ENCODE results near the gene TMX3.
A peak's percentile ranks its signal among the peaks of the same experiment; 100 is the strongest.

TMX3 gene

GRCh38 chr18:68740966-68741365 lies 26.1 kb upstream of the TMX3 start:
- TF ChIP-seq, protein P1, sequence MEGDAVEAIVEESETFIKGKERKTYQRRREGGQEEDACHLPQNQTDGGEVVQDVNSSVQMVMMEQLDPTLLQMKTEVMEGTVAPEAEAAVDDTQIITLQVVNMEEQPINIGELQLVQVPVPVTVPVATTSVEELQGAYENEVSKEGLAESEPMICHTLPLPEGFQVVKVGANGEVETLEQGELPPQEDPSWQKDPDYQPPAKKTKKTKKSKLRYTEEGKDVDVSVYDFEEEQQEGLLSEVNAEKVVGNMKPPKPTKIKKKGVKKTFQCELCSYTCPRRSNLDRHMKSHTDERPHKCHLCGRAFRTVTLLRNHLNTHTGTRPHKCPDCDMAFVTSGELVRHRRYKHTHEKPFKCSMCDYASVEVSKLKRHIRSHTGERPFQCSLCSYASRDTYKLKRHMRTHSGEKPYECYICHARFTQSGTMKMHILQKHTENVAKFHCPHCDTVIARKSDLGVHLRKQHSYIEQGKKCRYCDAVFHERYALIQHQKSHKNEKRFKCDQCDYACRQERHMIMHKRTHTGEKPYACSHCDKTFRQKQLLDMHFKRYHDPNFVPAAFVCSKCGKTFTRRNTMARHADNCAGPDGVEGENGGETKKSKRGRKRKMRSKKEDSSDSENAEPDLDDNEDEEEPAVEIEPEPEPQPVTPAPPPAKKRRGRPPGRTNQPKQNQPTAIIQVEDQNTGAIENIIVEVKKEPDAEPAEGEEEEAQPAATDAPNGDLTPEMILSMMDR (IDR thresholded peaks at IDR 0.05; ENCODE audit: extremely low read depth, insufficient read depth, missing control alignments): no peak
- no peak for DNase-seq (ENCODE audit: low spot score)
- in situ Hi-C loops (cut with MboI; ENCODE audit: low pct_unique_long_range_greater_than_20kb, low sequenced_read_pairs, unreplicated experiment): no loop called here

- TF ChIP-seq, protein P1 (IDR thresholded peaks at IDR 0.05; ENCODE audit: extremely low read depth, insufficient read depth, missing control alignments): no peak
- DNase-seq (ENCODE audit: low spot score): no peak
- in situ Hi-C loops (cut with MboI; ENCODE audit: low pct_unique_long_range_greater_than_20kb, low sequenced_read_pairs, unreplicated experiment): no loop called here
Observed at GRCh38 chr18:68739462-68739861, 24.6 kb upstream of the TMX3 start.

DNA sequence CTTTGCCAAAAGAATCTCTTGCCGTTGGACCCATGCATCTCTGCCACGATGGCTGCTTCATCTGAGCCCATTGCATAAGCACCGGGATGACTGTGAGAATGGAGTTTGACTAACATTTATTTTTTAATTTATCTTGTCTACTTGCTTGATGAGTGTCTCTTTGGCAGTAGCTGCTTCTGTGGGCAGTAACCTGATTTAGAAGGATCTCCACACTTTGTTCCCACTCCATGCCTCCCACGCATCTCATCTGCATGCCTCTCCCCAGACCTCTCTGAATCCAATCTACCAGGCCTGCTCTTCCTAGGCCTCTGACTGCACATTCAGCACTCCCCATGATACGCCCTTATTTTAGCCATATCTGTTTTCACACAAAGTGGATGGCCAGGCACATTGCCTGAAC lies 23.7 kb upstream of the TMX3 start:
- DNase-seq (ENCODE audit: low spot score): no peak
- in situ Hi-C loops (cut with MboI; ENCODE audit: low pct_unique_long_range_greater_than_20kb, low sequenced_read_pairs, unreplicated experiment): no loop called here
- TF ChIP-seq, protein P1 (IDR thresholded peaks at IDR 0.05; ENCODE audit: extremely low read depth, insufficient read depth, missing control alignments): no peak

DNA sequence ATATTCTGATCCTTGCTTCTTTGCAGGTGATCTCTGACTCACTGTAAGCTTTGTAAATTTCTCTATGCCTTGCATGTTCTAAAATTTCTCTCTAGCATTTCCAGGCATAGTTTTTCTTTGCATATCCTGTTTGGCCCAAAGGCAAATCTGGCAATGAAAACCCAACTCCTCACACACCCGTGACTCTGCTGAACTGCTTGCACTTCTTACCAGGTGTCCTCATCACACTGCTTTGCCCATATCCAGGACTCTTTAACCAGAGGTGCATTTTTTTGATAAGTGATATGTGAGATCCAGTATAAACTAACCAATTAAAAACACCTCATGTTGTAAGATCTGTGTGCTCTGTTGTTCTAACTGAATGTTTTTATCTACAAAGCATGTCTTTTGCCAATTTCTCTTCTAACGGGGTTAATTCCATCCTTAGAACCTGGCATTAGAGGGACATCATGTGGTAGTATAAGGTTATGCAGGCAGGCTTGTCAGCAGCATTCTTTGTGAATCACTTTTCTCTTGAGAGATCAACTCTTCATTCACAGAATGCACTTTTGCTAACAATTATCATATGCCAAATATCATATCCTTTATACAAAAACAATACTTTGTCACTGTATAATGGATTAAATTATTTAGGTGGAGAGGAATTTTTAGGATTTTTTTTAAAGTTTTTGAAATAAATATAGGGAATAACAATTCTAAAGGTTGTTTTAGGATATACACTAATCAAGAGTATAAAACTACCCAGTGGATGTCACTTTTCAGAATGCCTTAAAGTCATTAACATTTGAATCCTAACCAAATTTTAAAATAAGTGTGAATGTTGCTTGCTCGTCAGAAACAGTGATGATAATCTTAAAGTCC lies 20.8 kb upstream of the TMX3 start:
- in situ Hi-C loops (cut with MboI; ENCODE audit: low pct_unique_long_range_greater_than_20kb, low sequenced_read_pairs, unreplicated experiment): no loop called here
- peak; percentile 62 for DNase-seq (ENCODE audit: low spot score)
- TF ChIP-seq, protein P1 (IDR thresholded peaks at IDR 0.05; ENCODE audit: extremely low read depth, insufficient read depth, missing control alignments): peak; percentile 85

- in situ Hi-C loops (cut with MboI; ENCODE audit: low pct_unique_long_range_greater_than_20kb, low sequenced_read_pairs, unreplicated experiment): no loop called here
- TF ChIP-seq, protein P1 (IDR thresholded peaks at IDR 0.05; ENCODE audit: extremely low read depth, insufficient read depth, missing control alignments): no peak
- DNase-seq (ENCODE audit: low spot score): no peak
Observed at GRCh38 chr18:68734308-68734707, 19.4 kb upstream of the TMX3 start.

DNA sequence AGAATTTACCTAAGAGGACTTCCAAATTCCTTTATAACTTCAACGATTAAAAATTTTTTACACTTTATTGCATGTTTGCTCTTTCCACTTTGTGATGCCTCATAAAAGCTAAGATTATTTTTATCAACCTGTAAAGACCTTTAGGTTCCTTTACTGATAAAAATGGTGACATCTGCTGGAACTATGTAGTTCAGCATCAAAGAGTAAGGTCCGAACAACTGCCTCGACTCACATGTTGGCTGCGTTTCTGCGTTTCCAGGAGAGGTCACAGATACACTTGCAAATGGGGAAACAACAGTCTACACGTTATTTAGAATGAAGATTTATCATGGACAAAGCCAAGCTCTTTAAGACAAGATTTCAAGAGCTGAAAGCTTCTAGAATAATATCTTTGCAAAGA lies 18.8 kb upstream of the TMX3 start:
- TF ChIP-seq, protein P1 (IDR thresholded peaks at IDR 0.05; ENCODE audit: extremely low read depth, insufficient read depth, missing control alignments): no peak
- in situ Hi-C loops (cut with MboI; ENCODE audit: low pct_unique_long_range_greater_than_20kb, low sequenced_read_pairs, unreplicated experiment): no loop called here
- DNase-seq (ENCODE audit: low spot score): no peak

Data from GM13977 (cell line).